ENCODE data around the gene NTRK2. TPM values are rescaled to one million over a fixed set of nuclear protein-coding genes. Genes with fewer than 3 reads are reported as not detected.
A peak's percentile ranks its signal among the peaks of the same experiment; 100 is the strongest.

The NTRK2 gene
- total RNA-seq, 4 donors from 2014 or later: 2.6 to 8.5 (median 6.0) TPM

- Histone ChIP-seq H3K9me3 (no peaks in the 10 kb centered on the region), H3K4me1 (no peaks in the 10 kb centered on the region), H3K27ac (no peak overlapping the region), H3K4me3 (no peak overlapping the region), H3K36me3 (no peaks in the 10 kb centered on the region), H3K27me3 (no peaks in the 10 kb centered on the region)
- TF ChIP-seq, protein P1, sequence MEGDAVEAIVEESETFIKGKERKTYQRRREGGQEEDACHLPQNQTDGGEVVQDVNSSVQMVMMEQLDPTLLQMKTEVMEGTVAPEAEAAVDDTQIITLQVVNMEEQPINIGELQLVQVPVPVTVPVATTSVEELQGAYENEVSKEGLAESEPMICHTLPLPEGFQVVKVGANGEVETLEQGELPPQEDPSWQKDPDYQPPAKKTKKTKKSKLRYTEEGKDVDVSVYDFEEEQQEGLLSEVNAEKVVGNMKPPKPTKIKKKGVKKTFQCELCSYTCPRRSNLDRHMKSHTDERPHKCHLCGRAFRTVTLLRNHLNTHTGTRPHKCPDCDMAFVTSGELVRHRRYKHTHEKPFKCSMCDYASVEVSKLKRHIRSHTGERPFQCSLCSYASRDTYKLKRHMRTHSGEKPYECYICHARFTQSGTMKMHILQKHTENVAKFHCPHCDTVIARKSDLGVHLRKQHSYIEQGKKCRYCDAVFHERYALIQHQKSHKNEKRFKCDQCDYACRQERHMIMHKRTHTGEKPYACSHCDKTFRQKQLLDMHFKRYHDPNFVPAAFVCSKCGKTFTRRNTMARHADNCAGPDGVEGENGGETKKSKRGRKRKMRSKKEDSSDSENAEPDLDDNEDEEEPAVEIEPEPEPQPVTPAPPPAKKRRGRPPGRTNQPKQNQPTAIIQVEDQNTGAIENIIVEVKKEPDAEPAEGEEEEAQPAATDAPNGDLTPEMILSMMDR (IDR thresholded peaks at IDR 0.05): no peak
- no peak for TF ChIP-seq EP300 (IDR thresholded peaks at IDR 0.05)
- no peak for TF ChIP-seq POLR2A (IDR thresholded peaks at IDR 0.05)
- TF ChIP-seq POLR2AphosphoS5 (IDR thresholded peaks at IDR 0.05): no peak
- ATAC-seq: no peak
- WGBS, 2 donors (ENCODE audit: low coverage in 1 of 2): 47 to 59% methylated on average over 2 to 3 of the region's 3 CpGs
These were observed 24.7 kb downstream of the NTRK2 start for GRCh38 chr9:84694248-84694647.

- Histone ChIP-seq H3K4me1 (peaks cover 0 to under 1% (median 0%) of the 10 kb centered on the region in 3 donors), H3K9me3 (no peaks in the 10 kb centered on the region), H3K4me3 (no peak overlapping the region), H3K27ac (no peak overlapping the region), H3K36me3 (no peaks in the 10 kb centered on the region), H3K27me3 (no peaks in the 10 kb centered on the region)
- WGBS, 2 donors (ENCODE audit: low coverage in 1 of 2): 85 to 92% methylated on average over 4 to 5 of the region's 8 CpGs
- ATAC-seq: peak; percentile 19
- no peak for TF ChIP-seq POLR2A (IDR thresholded peaks at IDR 0.05)
- TF ChIP-seq, protein P1 (IDR thresholded peaks at IDR 0.05): no peak
- no peak for TF ChIP-seq POLR2AphosphoS5 (IDR thresholded peaks at IDR 0.05)
- no peak for TF ChIP-seq EP300 (IDR thresholded peaks at IDR 0.05)
These were observed 27.5 kb downstream of the NTRK2 start for GRCh38 chr9:84697042-84697441.

DNA sequence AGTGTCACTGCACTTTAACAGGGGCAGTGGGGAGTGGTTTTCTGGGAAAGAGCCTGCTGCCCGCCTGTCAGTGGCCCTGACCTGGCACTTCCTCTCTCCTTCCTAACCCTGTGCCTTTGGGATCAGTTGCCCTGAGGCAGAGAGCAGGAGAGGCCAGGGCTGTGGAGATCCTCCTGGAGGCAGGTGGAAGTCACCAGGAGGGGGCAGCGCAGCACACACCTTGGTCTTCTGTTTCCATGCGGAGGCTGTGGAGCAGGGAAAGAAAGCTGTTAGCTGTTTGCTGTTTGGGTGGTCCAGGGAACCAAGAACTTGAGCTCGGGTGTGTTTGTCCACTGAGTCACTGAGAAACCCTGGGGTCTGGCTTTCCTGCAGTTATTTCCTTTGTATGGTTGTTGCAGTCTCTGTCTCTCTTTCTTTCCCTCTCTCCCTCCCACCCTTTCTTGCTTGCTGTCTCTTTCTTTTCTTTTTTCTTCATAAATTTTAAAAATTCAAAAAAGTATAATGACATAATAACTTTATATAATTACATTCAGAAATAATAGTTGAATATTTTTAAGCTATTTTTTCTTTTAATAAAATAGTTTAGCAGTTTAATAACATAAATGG, 28.1 kb downstream of the NTRK2 start:
- Histone ChIP-seq H3K4me3 (no peak overlapping the region), H3K4me1 (peaks cover 0 to 6% (median 0%) of the 10 kb centered on the region in 3 donors), H3K36me3 (no peaks in the 10 kb centered on the region), H3K27ac (no peak overlapping the region), H3K9me3 (no peaks in the 10 kb centered on the region), H3K27me3 (no peaks in the 10 kb centered on the region)
- ATAC-seq: peak; percentile 67
- WGBS, 2 donors (ENCODE audit: low coverage in 1 of 2): 10 to 12% methylated on average over 2 to 3 of the region's 4 CpGs
- no peak for TF ChIP-seq POLR2AphosphoS5 (IDR thresholded peaks at IDR 0.05)
- TF ChIP-seq, protein P1 (IDR thresholded peaks at IDR 0.05): peak; percentile 47 to 78 (median 62)

DNA sequence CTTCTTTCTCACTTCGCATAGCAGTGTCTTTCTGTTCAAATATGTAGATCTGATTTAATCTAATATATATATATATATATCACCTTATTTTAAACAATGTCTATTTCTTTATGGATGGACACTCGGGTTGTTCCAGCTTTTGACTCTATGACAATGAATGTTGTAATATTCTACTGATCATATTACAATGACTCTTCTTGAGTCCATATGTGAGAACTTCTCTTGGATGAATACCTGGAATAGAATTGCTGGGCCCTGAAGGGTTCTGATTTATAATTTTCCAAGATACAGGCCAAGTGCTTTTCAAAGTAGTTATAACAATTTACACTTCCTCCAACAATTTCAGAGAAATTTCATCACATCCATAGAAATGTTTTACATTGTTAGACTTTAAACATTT, 28.8 kb downstream of the NTRK2 start:
- Histone ChIP-seq H3K9me3 (no peaks in the 10 kb centered on the region), H3K4me1 (peaks cover 0 to 13% (median 0%) of the 10 kb centered on the region in 3 donors), H3K27me3 (no peaks in the 10 kb centered on the region), H3K4me3 (no peak overlapping the region), H3K36me3 (no peaks in the 10 kb centered on the region), H3K27ac (no peak overlapping the region)
- TF ChIP-seq POLR2A (IDR thresholded peaks at IDR 0.05): no peak
- TF ChIP-seq, protein P1 (IDR thresholded peaks at IDR 0.05): no peak
- WGBS, 2 donors (ENCODE audit: low coverage in 1 of 2): 90 to 93% methylated on average over 2 of the region's 2 CpGs
- ATAC-seq: no peak

DNA sequence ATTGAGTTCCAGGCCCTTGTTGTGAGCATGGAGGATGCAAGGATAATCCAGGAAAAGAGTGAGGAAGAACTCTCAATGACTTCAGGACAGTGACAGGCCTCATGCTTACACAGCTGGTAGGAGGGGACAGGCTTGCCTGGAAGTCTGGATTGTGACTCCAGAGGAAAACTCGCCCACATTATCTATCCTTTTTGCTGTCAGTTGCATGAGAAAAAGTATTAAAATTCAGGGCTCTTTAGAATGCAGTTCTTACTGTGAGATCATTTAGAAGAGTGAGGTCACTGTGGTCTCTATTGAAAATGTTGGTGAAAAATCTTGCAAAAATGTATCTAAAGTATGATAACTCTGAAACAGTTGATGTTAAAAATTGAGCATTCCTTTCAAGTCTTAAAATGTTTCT, 30.5 kb downstream of the NTRK2 start:
- ATAC-seq: no peak
- Histone ChIP-seq H3K27me3 (no peaks in the 10 kb centered on the region), H3K9me3 (no peaks in the 10 kb centered on the region), H3K4me1 (peaks cover 0 to 20% (median 0%) of the 10 kb centered on the region in 3 donors), H3K36me3 (no peaks in the 10 kb centered on the region), H3K27ac (no peak overlapping the region), H3K4me3 (no peak overlapping the region)
- TF ChIP-seq EP300 (IDR thresholded peaks at IDR 0.05): no peak
- TF ChIP-seq POLR2A (IDR thresholded peaks at IDR 0.05): no peak
- TF ChIP-seq, protein P1 (IDR thresholded peaks at IDR 0.05): no peak
- no peak for TF ChIP-seq POLR2AphosphoS5 (IDR thresholded peaks at IDR 0.05)
- WGBS, 2 donors (ENCODE audit: low coverage in 1 of 2): 90 to 100% methylated on average over 1 of the region's 1 CpG

Measured in gastroesophageal sphincter (tissue), 4 donors.